HL-60/S4 (cell line): Measurements from ENCODE around the gene GPC5.

Experiments
- in situ Hi-C: fragments of 300-500 bp; cut with MboI; formaldehyde crosslinking; loops from 2 replicates; pipeline ENCODE4 v1.14.3; 2022; ENCODE audit warnings: low sequenced_read_pairs

The GPC5 gene

GRCh38 chr13:91588541-91588940, 190.1 kb downstream of the GPC5 start:
- in situ Hi-C loops: no loop called here

- in situ Hi-C loops: no loop called here
Observed at GRCh38 chr13:91592056-91593014, 193.9 kb downstream of the GPC5 start.

GRCh38 chr13:91593456-91593855, 195.0 kb downstream of the GPC5 start:
- in situ Hi-C loops: no loop called here

- in situ Hi-C loops: no loop called here
Observed at GRCh38 chr13:91594061-91594460, 195.6 kb downstream of the GPC5 start.

GRCh38 chr13:91595677-91596076, 197.3 kb downstream of the GPC5 start:
- in situ Hi-C loops: no loop called here

GRCh38 chr13:91596842-91597241, 198.4 kb downstream of the GPC5 start:
- in situ Hi-C loops: no loop called here

GRCh38 chr13:91598655-91599054, 200.2 kb downstream of the GPC5 start:
- in situ Hi-C loops: no loop called here

- in situ Hi-C loops: no loop called here
Observed at GRCh38 chr13:91601273-91601672, 202.9 kb downstream of the GPC5 start.

GRCh38 chr13:91601807-91602206, 203.4 kb downstream of the GPC5 start:
- in situ Hi-C loops: no loop called here

- in situ Hi-C loops: no loop called here
Observed at GRCh38 chr13:91609353-91609752, 210.9 kb downstream of the GPC5 start.

GRCh38 chr13:91618315-91618714, 219.9 kb downstream of the GPC5 start:
- in situ Hi-C loops: no loop called here

GRCh38 chr13:91620670-91621141, 222.3 kb downstream of the GPC5 start:
- in situ Hi-C loops: no loop called here

GRCh38 chr13:91621161-91621560, 222.7 kb downstream of the GPC5 start:
- in situ Hi-C loops: no loop called here

- in situ Hi-C loops: no loop called here
Observed at GRCh38 chr13:91621963-91622362, 223.5 kb downstream of the GPC5 start.

GRCh38 chr13:91622778-91623550, 224.5 kb downstream of the GPC5 start:
- in situ Hi-C loops: no loop called here

- in situ Hi-C loops: no loop called here
Observed at GRCh38 chr13:91627952-91628739, 229.7 kb downstream of the GPC5 start.

- in situ Hi-C loops: no loop called here
Observed at GRCh38 chr13:91630946-91631345, 232.5 kb downstream of the GPC5 start.

- in situ Hi-C loops: no loop called here
Observed at GRCh38 chr13:91632086-91632485, 233.7 kb downstream of the GPC5 start.

GRCh38 chr13:91639330-91639729, 240.9 kb downstream of the GPC5 start:
- in situ Hi-C loops: no loop called here

- in situ Hi-C loops: no loop called here
Observed at GRCh38 chr13:91643394-91643793, 245.0 kb downstream of the GPC5 start.

- in situ Hi-C loops: no loop called here
Observed at GRCh38 chr13:91644806-91645205, 246.4 kb downstream of the GPC5 start.
